HCT116 (cell line): ENCODE measurements around the gene MIS18A. TPM values are rescaled to one million over a fixed set of nuclear protein-coding genes. Genes with fewer than 3 reads are reported as not detected.
"Not testable (repeated sequence)": the region's sequence is repeated elsewhere in the genome, so short reads cannot be mapped to it uniquely, and the experiment has no call there.

Experiments
- ATAC-seq: fragments of 200-7000 bp; cut with Tn5 transposase; 2 replicates; pipeline ENCODE4 v1.9.1; 2020; ENCODE audit warnings: mild to moderate bottlenecking, moderate library complexity
- BruUV-seq: library from RNA; stranded (reverse); fragments of 400-500 nt; replicated peaks from 2 replicates; lab custom pipeline; 2021; lab: Mats Ljungman, UMichigan
- CTCF ChIA-PET: fragments of 300-600 bp; sonication (Branson Sonifier 250); formaldehyde crosslinking; loops from one replicate; lab custom pipeline; 2021; ENCODE audit warnings: antibody characterized with exemption; lab: Charles Lee
- POLR2A ChIA-PET: fragments of 300-600, 350-600 bp; sonication (Branson Sonifier 250); formaldehyde crosslinking; loops from one replicate; lab custom pipeline; 2021; ENCODE audit warnings: antibody characterized with exemption; lab: Charles Lee
- RAD21 ChIA-PET, 2 experiments: fragments of 300-600 bp; sonication (Branson Sonifier 250); formaldehyde crosslinking; loops; one replicate each; lab custom pipeline; 2023; ENCODE audit warnings: low total read pairs in 2 of 2; ENCODE audit not compliant: uncharacterized antibody in 2 of 2, unreplicated experiment in 2 of 2, low non-redundant PET in 1 of 2; lab: Charles Lee
- DNase-seq: peaks from one replicate; pipeline ENCODE4 v3.0.0-alpha.2; 2010; ENCODE audit warnings: low read depth, low spot score
- H2AFZ ChIP-seq: fragments of 200-600 bp; shearing (Covaris generic), sonication (generic); 2 replicates; pipeline ENCODE4 v1.6.1; 2017; ENCODE audit warnings: low read depth, mixed run types, mixed read lengths, antibody characterized with exemption, low read length; ENCODE audit not compliant: poor library complexity, severe bottlenecking
- H3K27ac ChIP-seq: 2 replicates; pipeline ENCODE4 v1.5.1; 2012; ENCODE audit warnings: low read depth, low read length
- H3K27me3 ChIP-seq: fragments of 200-600 bp; sonication (generic); 2 replicates; pipeline ENCODE4 v1.6.1; 2016; ENCODE audit warnings: mixed run types, low read length, mixed read lengths; ENCODE audit not compliant: insufficient read depth
- H3K36me3 ChIP-seq, 2 experiments: fragments of 200-500 bp in 1 of 2; fragments of 200-600 bp in 1 of 2; sonication (Bioruptor generic) in 1 of 2; sonication (generic) in 1 of 2; 2 replicates each; pipeline versions ENCODE4 v1.5.1 to v1.6.1; 2014 to 2016; ENCODE audit warnings: low read length in 2 of 2, inconsistent platforms in 1 of 2, mixed read lengths in 1 of 2, mixed run types in 1 of 2; ENCODE audit not compliant: insufficient read depth in 2 of 2, control insufficient read depth in 1 of 2
- H3K4me1 ChIP-seq, 2 experiments: fragments of 200-600 bp in 1 of 2; sonication (generic) in 1 of 2; 2 replicates each; pipeline versions ENCODE4 v1.5.1 to v1.6.1; 2012 to 2017; ENCODE audit warnings: low read length in 2 of 2, inconsistent platforms in 1 of 2, mild to moderate bottlenecking in 1 of 2, mixed read lengths in 1 of 2, mixed run types in 1 of 2, moderate library complexity in 1 of 2; ENCODE audit not compliant: insufficient read depth in 2 of 2, control insufficient read depth in 1 of 2
- H3K4me2 ChIP-seq: fragments of 200-600 bp; sonication (generic); 2 replicates; pipeline ENCODE4 v1.6.1; 2017; ENCODE audit warnings: mixed run types, low read length, mixed read lengths
- H3K4me3 ChIP-seq, 2 experiments: fragments of 200-600 bp in 1 of 2; sonication (generic) in 1 of 2; replicated peaks in 1 of 2; 2 replicates each; pipeline ENCODE4 v1.5.1; 2011 to 2016; ENCODE audit warnings: low read length in 2 of 2, control low read depth in 1 of 2, low read depth in 1 of 2, mild to moderate bottlenecking in 1 of 2, mixed read lengths in 1 of 2, mixed run types in 1 of 2
- H3K79me2 ChIP-seq: fragments of 200-600 bp; sonication (generic); 2 replicates; pipeline ENCODE4 v1.6.1; 2017; ENCODE audit warnings: mild to moderate bottlenecking, mixed run types, low read length, moderate library complexity, mixed read lengths; ENCODE audit not compliant: insufficient read depth
- H3K9ac ChIP-seq: fragments of 200-600 bp; sonication (generic); 2 replicates; pipeline ENCODE4 v1.6.1; 2016; ENCODE audit warnings: low read length, mixed read lengths
- H3K9me2 ChIP-seq: fragments of 200-600 bp; sonication (generic), shearing (Covaris generic); 2 replicates; pipeline ENCODE4 v1.6.1; 2017; ENCODE audit warnings: mixed run types, mild to moderate bottlenecking, moderate library complexity; ENCODE audit not compliant: insufficient read depth
- H3K9me3 ChIP-seq, 2 experiments: fragments of 200-500 bp in 1 of 2; fragments of 200-600 bp in 1 of 2; sonication (Bioruptor generic) in 1 of 2; sonication (generic) in 1 of 2; 2 replicates each; pipeline ENCODE4 v1.6.1; 2014 to 2017; ENCODE audit warnings: low read length in 2 of 2, mixed read lengths in 2 of 2, inconsistent platforms in 1 of 2, low read depth in 1 of 2, mild to moderate bottlenecking in 1 of 2, mixed run types in 1 of 2, moderate library complexity in 1 of 2; ENCODE audit not compliant: control insufficient read depth in 1 of 2, insufficient read depth in 1 of 2
- H4K20me1 ChIP-seq: fragments of 200-600 bp; sonication (generic), shearing (Covaris generic); 2 replicates; pipeline ENCODE4 v1.6.1; 2017; ENCODE audit warnings: mixed run types, mild to moderate bottlenecking, moderate library complexity; ENCODE audit not compliant: insufficient read depth
- CEBPB ChIP-seq: IDR thresholded peaks from 2 replicates; pipeline ENCODE4 v1.6.1; 2012; ENCODE audit warnings: low read depth
- EZH2phosphoT487 ChIP-seq: fragments of 200-600 bp; IDR thresholded peaks from 2 replicates; pipeline ENCODE4 v1.6.1; 2018; ENCODE audit warnings: antibody characterized with exemption, borderline replicate concordance
- POLR2AphosphoS5 ChIP-seq: IDR thresholded peaks from 2 replicates; pipeline ENCODE4 v1.6.1; 2011; ENCODE audit warnings: mild to moderate bottlenecking, low read depth, low read length, moderate library complexity
- intact Hi-C: fragments of 100-400 bp; cut with micrococcal nuclease; formaldehyde crosslinking; loops from 2 replicates; pipeline ENCODE4 v1.10.0; 2022
- total RNA-seq: library from RNA; stranded (reverse); gene quantifications from one replicate; pipeline ENCODE4 v1.2.1, GENCODE V29; 2021; ENCODE audit not compliant: unreplicated experiment

Gene MIS18A
- total RNA-seq, 1 experiment from 2014 or later: 30.0 TPM

DNA sequence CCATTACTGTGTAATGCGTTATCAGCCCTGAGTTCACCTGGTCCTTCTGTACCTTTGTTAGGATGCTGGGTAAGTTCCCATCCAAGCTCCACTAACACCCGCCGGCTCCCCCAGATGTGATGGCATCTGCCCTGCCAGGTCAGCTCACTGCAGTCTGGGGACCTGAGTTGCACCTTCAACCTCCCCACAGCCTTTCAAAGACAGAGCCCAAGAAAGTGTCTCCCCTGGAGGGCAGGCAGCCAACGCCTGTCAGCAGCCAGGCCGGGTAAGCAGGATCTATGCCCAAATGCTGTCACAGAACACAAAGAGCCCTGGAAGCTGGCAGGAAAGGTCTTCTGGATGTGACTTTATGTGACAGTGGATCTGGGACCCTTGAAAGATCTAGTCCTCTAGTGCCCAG, 33.5 kb upstream of the MIS18A start:
- Histone ChIP-seq H2AFZ (no peak overlapping the region), H3K9me3 (no peaks in the 10 kb centered on the region), H3K4me3 (no peak overlapping the region), H3K27ac (no peak overlapping the region), H3K79me2 (peaks cover 17% of the 10 kb centered on the region; the same call in 1 of the 2 replicates), H3K27me3 (no peaks in the 10 kb centered on the region), H3K4me2 (no peak overlapping the region), H3K9ac (no peak overlapping the region), H3K36me3 (peaks cover 34 to 47% of the 10 kb centered on the region in 2 experiments; a peak in 3 of 4 replicates), H3K9me2 (no peaks in the 10 kb centered on the region), H4K20me1 (no peaks in the 10 kb centered on the region), H3K4me1 (no peaks in the 10 kb centered on the region)
- TF ChIP-seq EZH2phosphoT487 (no peak), POLR2AphosphoS5 (no peak), CEBPB (no peak)
- BruUV-seq: no TSS peak
- ATAC-seq (no peak), DNase-seq (no peak)
- intact Hi-C loops: no loop called here
- ChIA-PET POLR2A (no interaction called here), RAD21 (no interaction called here), CTCF (no interaction called here)

DNA sequence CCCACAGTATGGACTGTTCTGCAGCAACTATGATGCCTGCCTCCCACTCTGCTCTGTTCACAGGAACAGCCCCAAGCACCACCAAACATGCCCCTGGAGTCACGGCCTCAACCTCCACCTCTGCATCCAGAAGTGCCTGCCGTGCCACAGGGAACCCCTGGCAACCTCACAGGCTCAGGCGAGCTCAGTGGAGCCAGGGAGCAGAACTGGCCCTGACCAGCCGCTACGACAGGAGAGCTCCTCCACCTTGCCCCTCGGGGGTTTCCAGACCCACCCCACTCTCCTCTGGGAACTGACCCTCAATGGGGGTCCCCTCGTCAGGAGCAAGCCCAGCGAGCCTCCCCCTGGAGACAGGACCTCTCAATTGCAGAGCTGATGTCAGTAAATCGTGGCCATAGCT, 32.8 kb upstream of the MIS18A start:
- Histone ChIP-seq H3K9ac (no peak overlapping the region), H2AFZ (no peak overlapping the region), H3K36me3 (peaks cover 32 to 44% of the 10 kb centered on the region in 2 experiments; a peak in 3 of 4 replicates), H4K20me1 (peaks cover 3% of the 10 kb centered on the region; the same call in 1 of the 2 replicates), H3K79me2 (peaks cover 15% of the 10 kb centered on the region; the same call in 1 of the 2 replicates), H3K4me2 (no peak overlapping the region), H3K4me3 (no peak overlapping the region), H3K4me1 (no peaks in the 10 kb centered on the region), H3K9me2 (no peaks in the 10 kb centered on the region), H3K27ac (no peak overlapping the region), H3K9me3 (no peaks in the 10 kb centered on the region), H3K27me3 (no peaks in the 10 kb centered on the region)
- no peak for TF ChIP-seq CEBPB
- ChIA-PET CTCF (no interaction called here), POLR2A (no interaction called here), RAD21 (no interaction called here)
- no TSS peak for BruUV-seq
- intact Hi-C loops: no loop called here
- no peak for DNase-seq
- ATAC-seq: no peak

DNA sequence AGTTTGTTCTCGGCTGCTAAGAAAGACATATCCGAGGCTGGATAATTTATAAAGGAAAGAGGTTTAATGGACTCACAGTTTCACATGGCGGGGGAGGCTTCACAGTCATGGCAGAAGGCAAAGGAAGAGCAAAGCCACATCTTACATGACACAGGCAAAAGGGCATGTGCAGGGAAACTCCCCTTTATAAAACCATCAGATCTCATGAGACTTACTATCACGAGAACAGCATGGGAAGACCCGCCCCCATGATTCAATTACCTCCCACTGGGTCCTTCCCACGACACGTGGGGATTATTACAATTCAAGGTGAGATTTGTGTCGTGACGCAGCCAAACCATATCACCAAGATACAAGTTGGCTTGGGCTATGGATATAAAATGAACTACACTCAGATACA, 32.1 kb upstream of the MIS18A start:
- ATAC-seq, RAD21 ChIA-PET, H4K20me1 ChIP-seq, H3K4me3 ChIP-seq, BruUV-seq, intact Hi-C loops, H3K4me2 ChIP-seq, H3K9me2 ChIP-seq, H3K9me3 ChIP-seq, POLR2A ChIA-PET, H3K27ac ChIP-seq, H3K9ac ChIP-seq, CTCF ChIA-PET, H2AFZ ChIP-seq, H3K27me3 ChIP-seq, DNase-seq, H3K4me1 ChIP-seq: not testable (repeated sequence)
- Histone ChIP-seq H3K36me3 (peaks cover 29 to 42% of the 10 kb centered on the region in 2 experiments; a peak in 3 of 4 replicates), H3K79me2 (peaks cover 12% of the 10 kb centered on the region; the same call in 1 of the 2 replicates)
